Suprapubic skin (tissue), 4 donors: Measurements from ENCODE around the gene ZCCHC24.

ENCODE experiments used
- EP300 ChIP-seq: sonication (generic); formaldehyde crosslinking; IDR thresholded peaks from one replicate; pipeline ENCODE4 v1.6.1; 2017; ENCODE audit warnings: antibody characterized with exemption
- POLR2A ChIP-seq, 2 donors: fragments of 450-650 bp; IDR thresholded peaks; one replicate each; pipeline ENCODE4 v1.6.1; 2017; ENCODE audit warnings: antibody characterized with exemption in 2 of 2, mild to moderate bottlenecking in 2 of 2, moderate library complexity in 2 of 2
- POLR2AphosphoS5 ChIP-seq, 3 donors: sonication (generic); formaldehyde crosslinking; IDR thresholded peaks; one replicate each; pipeline ENCODE4 v1.6.1; 2017; ENCODE audit warnings: antibody characterized with exemption in 3 of 3
- TF ChIP-seq, protein P1 (sequence below), 2 donors: fragments of 200-600 bp in 1 of 2; fragments of 450-650 bp in 1 of 2; sonication (generic) in 1 of 2; IDR thresholded peaks; one replicate each; pipeline ENCODE4 v1.5.1; 2016 to 2019; ENCODE audit warnings: antibody characterized with exemption in 2 of 2, mild to moderate bottlenecking in 1 of 2, moderate library complexity in 1 of 2

- TF ChIP-seq, protein P1, sequence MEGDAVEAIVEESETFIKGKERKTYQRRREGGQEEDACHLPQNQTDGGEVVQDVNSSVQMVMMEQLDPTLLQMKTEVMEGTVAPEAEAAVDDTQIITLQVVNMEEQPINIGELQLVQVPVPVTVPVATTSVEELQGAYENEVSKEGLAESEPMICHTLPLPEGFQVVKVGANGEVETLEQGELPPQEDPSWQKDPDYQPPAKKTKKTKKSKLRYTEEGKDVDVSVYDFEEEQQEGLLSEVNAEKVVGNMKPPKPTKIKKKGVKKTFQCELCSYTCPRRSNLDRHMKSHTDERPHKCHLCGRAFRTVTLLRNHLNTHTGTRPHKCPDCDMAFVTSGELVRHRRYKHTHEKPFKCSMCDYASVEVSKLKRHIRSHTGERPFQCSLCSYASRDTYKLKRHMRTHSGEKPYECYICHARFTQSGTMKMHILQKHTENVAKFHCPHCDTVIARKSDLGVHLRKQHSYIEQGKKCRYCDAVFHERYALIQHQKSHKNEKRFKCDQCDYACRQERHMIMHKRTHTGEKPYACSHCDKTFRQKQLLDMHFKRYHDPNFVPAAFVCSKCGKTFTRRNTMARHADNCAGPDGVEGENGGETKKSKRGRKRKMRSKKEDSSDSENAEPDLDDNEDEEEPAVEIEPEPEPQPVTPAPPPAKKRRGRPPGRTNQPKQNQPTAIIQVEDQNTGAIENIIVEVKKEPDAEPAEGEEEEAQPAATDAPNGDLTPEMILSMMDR (IDR thresholded peaks at IDR 0.05), result no peak
- TF ChIP-seq EP300 (no peak), POLR2A (IDR thresholded peaks at IDR 0.05) (no peak), POLR2AphosphoS5 (IDR thresholded peaks at IDR 0.05) (no peak)
These were observed 15.7 kb downstream of the ZCCHC24 start for GRCh38 chr10:79429751-79430150.
